Large intestine (tissue), 3 donors: ENCODE measurements around the gene PRR20G. TPM values are rescaled to one million over a fixed set of nuclear protein-coding genes. Genes with fewer than 3 reads are reported as not detected.

ENCODE experiments used
- DNase-seq, 2 donors: peaks; one replicate each; pipeline versions ENCODE4 v3.0.0 to v3.0.0-alpha.2; 2013
- H3K27ac ChIP-seq: one replicate; pipeline ENCODE4 v1.5.1; 2013; ENCODE audit warnings: low read length
- H3K27me3 ChIP-seq: 2 replicates; pipeline ENCODE4 v1.6.1; 2013; ENCODE audit warnings: low read length; ENCODE audit not compliant: control insufficient read depth, insufficient read depth
- H3K36me3 ChIP-seq: 2 replicates; pipeline ENCODE4 v1.6.1; 2013; ENCODE audit warnings: low read length; ENCODE audit not compliant: control insufficient read depth, insufficient read depth
- H3K4me1 ChIP-seq: one replicate; pipeline ENCODE4 v1.6.1; 2013; ENCODE audit warnings: low read length; ENCODE audit not compliant: control insufficient read depth, insufficient read depth
- H3K4me3 ChIP-seq: one replicate; pipeline ENCODE4 v1.5.1; 2013; ENCODE audit warnings: low read length
- H3K9me3 ChIP-seq: one replicate; pipeline ENCODE4 v1.6.1; 2013; ENCODE audit warnings: mild to moderate bottlenecking, low read depth, low read length, moderate library complexity; ENCODE audit not compliant: control insufficient read depth
- WGBS: methylation state at CpG from one replicate; pipeline ENCODE4 v1.1.5; 2013; ENCODE audit warnings: low lambda C conversion rate; ENCODE audit not compliant: insufficient coverage; 5-methylcytosine and 5-hydroxymethylcytosine counted together
- polyA plus RNA-seq: library from polyadenylated mRNA; unstranded; fragments of 120-200 nt; gene quantifications from one replicate; pipeline ENCODE4 v1.2.1, GENCODE V29; 2013

PRR20G gene
- polyA plus RNA-seq, 1 donor, result not detected

- H3K36me3 ChIP-seq, result no peaks in the 10 kb centered on the region
- H3K9me3 ChIP-seq, result peaks cover 10% of the 10 kb centered on the region
- DNase-seq, result no peak
- no CpG with 5 or more reads among the region's 12 CpGs for WGBS
- no peaks in the 10 kb centered on the region for H3K27me3 ChIP-seq
- no peaks in the 10 kb centered on the region for H3K4me1 ChIP-seq
- no peak overlapping the region for H3K27ac ChIP-seq
- H3K4me3 ChIP-seq, result no peak overlapping the region
Observed at GRCh38 chr3:127284258-127284657, 3.6 kb downstream of the PRR20G start.

GRCh38 chr3:127277561-127277960 lies 10.3 kb downstream of the PRR20G start:
- Histone ChIP-seq H3K4me3 (no peak overlapping the region), H3K27ac (no peak overlapping the region), H3K9me3 (no peaks in the 10 kb centered on the region), H3K36me3 (no peaks in the 10 kb centered on the region), H3K4me1 (no peaks in the 10 kb centered on the region), H3K27me3 (no peaks in the 10 kb centered on the region)
- no peak for DNase-seq
- WGBS, result no CpG with 5 or more reads among the region's 2 CpGs

DNA sequence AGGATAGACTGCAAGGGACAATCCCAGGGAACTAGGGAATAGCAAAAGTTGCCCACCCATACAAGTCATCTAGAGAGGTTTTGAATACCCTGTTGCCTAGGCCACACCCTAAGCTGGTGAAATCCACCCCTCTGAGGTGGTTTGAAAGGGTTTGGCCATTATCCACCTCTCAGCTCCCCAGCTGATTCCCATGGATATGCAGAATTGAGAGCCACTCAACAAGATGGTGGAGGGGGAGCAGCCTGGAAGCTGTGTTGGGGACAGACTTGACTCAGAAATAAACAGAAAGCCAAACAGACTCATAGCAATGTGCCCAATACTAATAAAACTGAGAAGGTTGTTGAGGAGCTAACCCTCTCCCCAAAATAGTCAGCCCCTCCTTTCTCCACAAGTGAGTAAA lies 10.9 kb downstream of the PRR20G start:
- no peaks in the 10 kb centered on the region for H3K36me3 ChIP-seq
- no peak for DNase-seq
- H3K27me3 ChIP-seq, result no peaks in the 10 kb centered on the region
- H3K27ac ChIP-seq, result no peak overlapping the region
- no peaks in the 10 kb centered on the region for H3K9me3 ChIP-seq
- no peaks in the 10 kb centered on the region for H3K4me1 ChIP-seq
- H3K4me3 ChIP-seq, result no peak overlapping the region

DNA sequence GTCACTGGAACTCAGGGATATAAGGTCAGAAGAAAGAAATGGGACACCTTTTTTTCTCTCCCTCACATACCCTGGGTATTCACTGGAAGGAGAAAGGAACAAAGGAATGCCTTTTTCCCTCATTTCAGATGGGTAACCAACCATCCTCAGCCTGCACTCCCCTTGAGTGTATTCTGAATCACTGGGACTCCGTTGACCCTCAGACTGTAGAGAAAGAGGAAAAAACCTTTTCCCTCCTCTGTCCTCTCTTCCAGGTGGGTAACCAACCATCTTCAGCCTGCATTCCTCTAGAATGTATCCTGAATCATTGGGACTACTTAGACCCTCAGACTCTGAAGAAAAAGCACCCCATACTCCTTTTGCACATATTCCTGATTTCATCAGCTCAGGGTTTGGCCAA lies 11.4 kb downstream of the PRR20G start:
- no CpG with 5 or more reads among the region's 1 CpG for WGBS
- H3K4me1 ChIP-seq, result no peaks in the 10 kb centered on the region

GRCh38 chr3:127275287-127275781 lies 12.5 kb downstream of the PRR20G start:
- no peak overlapping the region for H3K4me3 ChIP-seq
- no peak overlapping the region for H3K27ac ChIP-seq
- H3K27me3 ChIP-seq, result no peaks in the 10 kb centered on the region
- no peaks in the 10 kb centered on the region for H3K36me3 ChIP-seq
- WGBS, result no CpG with 5 or more reads among the region's 3 CpGs
- no peak for DNase-seq
- H3K4me1 ChIP-seq, result no peaks in the 10 kb centered on the region
- H3K9me3 ChIP-seq, result no peaks in the 10 kb centered on the region

More for the DNA sequence above, 11.4 kb downstream of the PRR20G start:
- no peak for DNase-seq
- Histone ChIP-seq H3K36me3 (no peaks in the 10 kb centered on the region), H3K9me3 (no peaks in the 10 kb centered on the region), H3K27ac (no peak overlapping the region), H3K27me3 (no peaks in the 10 kb centered on the region), H3K4me3 (no peak overlapping the region)

DNA sequence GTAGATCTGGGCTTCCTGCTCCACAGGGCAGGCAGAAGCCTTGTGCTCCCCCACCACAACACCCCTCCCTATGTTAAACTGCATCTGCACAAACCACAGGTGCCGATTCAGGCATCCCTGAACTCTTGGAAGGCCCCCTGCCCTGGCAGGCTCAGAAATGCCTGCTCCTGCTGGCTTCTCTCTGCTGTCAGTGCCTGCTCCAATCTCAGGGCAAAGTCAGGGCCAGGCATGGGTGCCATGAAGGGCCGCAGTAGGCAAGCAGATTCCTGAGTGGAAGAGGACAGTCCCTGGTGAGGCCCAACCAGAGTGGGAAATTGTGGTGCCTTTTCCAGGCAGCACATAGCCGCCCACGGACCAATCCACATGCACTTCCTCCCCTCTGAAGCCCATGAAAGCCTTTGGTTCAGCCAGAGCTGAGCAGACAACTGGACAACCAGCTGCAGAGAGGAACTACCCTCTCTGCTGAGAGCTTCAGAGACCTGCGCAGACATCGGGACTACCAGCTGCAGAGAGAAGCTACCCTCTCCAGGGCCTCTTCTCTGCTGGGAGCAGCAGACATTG lies 13.6 kb downstream of the PRR20G start:
- no CpG with 5 or more reads among the region's 6 CpGs for WGBS
- Histone ChIP-seq H3K27me3 (no peaks in the 10 kb centered on the region), H3K4me1 (no peaks in the 10 kb centered on the region), H3K4me3 (no peak overlapping the region), H3K36me3 (no peaks in the 10 kb centered on the region), H3K9me3 (no peaks in the 10 kb centered on the region), H3K27ac (no peak overlapping the region)
- peak in 1 of 2 donors; percentile 15 for DNase-seq

GRCh38 chr3:127273206-127273605 lies 14.6 kb downstream of the PRR20G start:
- H3K27me3 ChIP-seq, result no peaks in the 10 kb centered on the region
- no peaks in the 10 kb centered on the region for H3K4me1 ChIP-seq
- H3K27ac ChIP-seq, result no peak overlapping the region
- H3K9me3 ChIP-seq, result no peaks in the 10 kb centered on the region
- no peak for DNase-seq
- no peaks in the 10 kb centered on the region for H3K36me3 ChIP-seq
- no peak overlapping the region for H3K4me3 ChIP-seq
- WGBS, result no CpG with 5 or more reads among the region's 2 CpGs

GRCh38 chr3:127266186-127266585 lies 21.7 kb downstream of the PRR20G start:
- H3K27ac ChIP-seq, result no peak overlapping the region
- 83% methylated on average over 1 of the region's 10 CpGs for WGBS
- no peaks in the 10 kb centered on the region for H3K36me3 ChIP-seq
- no peaks in the 10 kb centered on the region for H3K27me3 ChIP-seq
- H3K9me3 ChIP-seq, result no peaks in the 10 kb centered on the region
- no peak for DNase-seq
- no peak overlapping the region for H3K4me3 ChIP-seq
- H3K4me1 ChIP-seq, result no peaks in the 10 kb centered on the region

DNA sequence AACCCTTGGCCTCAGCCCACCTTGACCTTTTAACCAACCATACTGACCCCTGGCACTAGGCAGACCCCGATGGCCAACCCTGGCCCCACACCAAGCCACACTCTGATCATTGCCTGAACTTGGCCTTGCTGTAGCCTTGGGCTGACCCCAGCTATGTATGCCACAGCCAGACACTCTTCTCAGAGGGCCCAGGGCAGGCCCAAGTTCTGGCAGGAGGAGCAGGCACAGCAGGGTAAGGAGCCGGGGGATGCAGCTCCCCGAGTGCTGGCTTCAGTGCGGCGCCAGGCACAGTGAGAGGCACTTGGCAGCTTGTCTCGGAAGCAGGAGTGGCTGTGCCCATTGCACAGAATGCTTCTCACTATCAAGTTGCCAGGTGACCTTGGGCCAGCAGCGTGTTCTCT lies 22.3 kb downstream of the PRR20G start:
- H3K27ac ChIP-seq, result no peak overlapping the region
- H3K27me3 ChIP-seq, result no peaks in the 10 kb centered on the region
- no CpG with 5 or more reads among the region's 7 CpGs for WGBS
- H3K4me3 ChIP-seq, result no peak overlapping the region
- no peaks in the 10 kb centered on the region for H3K36me3 ChIP-seq
- no peaks in the 10 kb centered on the region for H3K4me1 ChIP-seq
- no peaks in the 10 kb centered on the region for H3K9me3 ChIP-seq
- DNase-seq, result no peak

DNA sequence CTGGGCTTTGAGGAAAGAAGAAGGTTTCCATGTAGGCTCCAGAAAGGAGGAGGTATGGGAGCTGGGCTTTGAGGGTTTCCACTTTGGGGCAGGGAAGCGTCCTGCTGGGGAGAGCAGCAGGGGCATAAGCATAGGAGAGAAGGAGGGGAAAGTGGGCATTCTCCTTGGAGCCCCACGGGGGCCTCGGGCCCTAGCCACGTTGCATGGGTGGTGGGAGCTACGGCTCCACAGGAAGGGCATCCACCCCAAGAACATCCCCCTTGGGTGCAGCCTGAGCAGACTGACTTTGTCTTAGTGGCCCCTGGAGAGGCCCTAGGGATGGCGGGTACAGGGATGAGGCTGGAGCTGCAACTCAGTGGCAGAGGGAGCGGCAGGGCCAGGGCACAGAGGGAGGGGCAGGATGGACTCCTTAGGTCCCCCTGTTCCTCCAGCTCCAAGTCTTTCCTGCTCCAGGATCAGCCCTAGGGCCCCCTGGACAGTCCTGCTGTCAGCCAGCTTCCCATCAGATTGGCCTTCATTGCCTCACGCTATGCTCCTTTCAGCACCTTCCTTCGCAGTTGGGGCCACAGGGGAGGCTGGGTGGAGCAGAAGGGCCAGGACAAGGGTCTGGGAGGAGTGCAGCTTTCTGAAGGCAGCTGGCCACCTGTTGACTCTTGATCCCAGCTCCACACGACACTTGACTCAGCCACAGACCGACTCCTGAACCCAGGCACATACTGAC lies 22.9 kb downstream of the PRR20G start:
- Histone ChIP-seq H3K9me3 (no peaks in the 10 kb centered on the region), H3K4me1 (no peaks in the 10 kb centered on the region), H3K4me3 (no peak overlapping the region), H3K27me3 (no peaks in the 10 kb centered on the region), H3K27ac (no peak overlapping the region), H3K36me3 (no peaks in the 10 kb centered on the region)
- DNase-seq, result no peak
- no CpG with 5 or more reads among the region's 11 CpGs for WGBS

GRCh38 chr3:127264292-127264691 lies 23.6 kb downstream of the PRR20G start:
- H3K27ac ChIP-seq, result no peak overlapping the region
- H3K27me3 ChIP-seq, result no peaks in the 10 kb centered on the region
- DNase-seq, result no peak
- no peaks in the 10 kb centered on the region for H3K4me1 ChIP-seq
- H3K9me3 ChIP-seq, result no peaks in the 10 kb centered on the region
- H3K36me3 ChIP-seq, result no peaks in the 10 kb centered on the region
- WGBS, result no CpG with 5 or more reads among the region's 5 CpGs
- H3K4me3 ChIP-seq, result no peak overlapping the region
